ENCODE results near the gene SPOCK1.

Gene SPOCK1

GRCh38 chr5:137040641-137041340 lies 458.3 kb downstream of the SPOCK1 start:
- in situ Hi-C loops (cut with HindIII; ENCODE audit: low sequenced_read_pairs) = no loop called here

DNA sequence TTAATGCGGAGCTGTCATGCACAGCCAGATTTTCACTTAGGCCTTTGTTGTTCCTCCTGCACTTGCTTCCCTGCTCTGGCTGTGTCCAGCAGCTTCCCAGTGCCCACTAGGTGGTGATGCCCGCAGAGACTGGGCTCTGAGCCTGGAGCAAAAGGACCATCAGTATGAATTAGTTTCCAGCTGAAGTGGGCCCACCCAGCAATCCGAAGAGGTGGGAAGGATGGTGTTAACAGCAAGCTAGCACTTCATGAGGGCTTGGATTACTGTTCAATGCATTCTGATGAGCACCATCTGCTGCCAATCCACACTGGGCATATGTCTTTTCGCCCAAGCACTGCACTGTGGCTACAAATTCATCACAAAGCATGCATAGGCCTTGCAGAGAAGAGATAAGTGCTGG lies 459.1 kb downstream of the SPOCK1 start:
- in situ Hi-C loops (cut with HindIII; ENCODE audit: low sequenced_read_pairs) = no loop called here

DNA sequence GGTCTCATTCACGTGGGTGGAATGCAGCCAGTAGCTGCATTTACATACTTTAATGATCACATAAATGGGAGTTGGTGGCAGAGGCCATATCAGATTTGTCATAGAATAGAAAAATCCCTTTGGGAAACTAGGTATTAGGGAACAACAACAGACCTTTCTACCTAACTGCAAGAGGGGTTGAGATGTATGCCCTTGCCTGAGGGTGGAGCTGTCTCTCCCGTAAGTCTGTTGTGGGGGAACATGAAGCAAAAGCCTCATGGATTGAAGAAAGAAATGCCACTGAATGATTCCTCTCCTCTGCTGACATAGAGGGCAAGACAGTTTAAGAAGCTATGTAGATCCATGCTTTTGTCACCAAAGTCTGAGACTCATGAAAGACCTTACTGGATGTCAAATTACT lies 461.3 kb downstream of the SPOCK1 start:
- in situ Hi-C loops (cut with HindIII; ENCODE audit: low sequenced_read_pairs) = no loop called here

DNA sequence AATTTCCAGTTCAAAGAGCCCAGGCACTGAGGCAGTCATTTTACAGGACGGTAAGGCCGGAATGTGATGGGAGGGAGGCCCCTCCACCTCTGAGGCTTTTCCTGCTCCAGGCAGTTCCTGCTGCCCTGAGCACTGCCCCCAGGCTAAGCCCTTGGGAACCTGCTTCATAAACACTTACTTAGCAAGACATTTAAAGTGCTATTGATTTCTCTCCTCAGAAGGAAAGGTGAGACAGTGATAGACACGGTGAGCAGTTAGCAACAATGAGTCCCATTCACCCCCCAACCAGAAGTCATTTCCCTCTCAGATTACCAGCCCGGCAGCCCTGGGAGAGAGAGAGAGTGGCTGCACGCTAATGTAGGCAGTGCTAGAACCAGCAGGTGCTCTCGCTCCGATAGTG lies 462.5 kb downstream of the SPOCK1 start:
- in situ Hi-C loops (cut with HindIII; ENCODE audit: low sequenced_read_pairs) = no loop called here

- in situ Hi-C loops (cut with HindIII; ENCODE audit: low sequenced_read_pairs) = no loop called here
These were observed 463.6 kb downstream of the SPOCK1 start for GRCh38 chr5:137035480-137035878.

DNA sequence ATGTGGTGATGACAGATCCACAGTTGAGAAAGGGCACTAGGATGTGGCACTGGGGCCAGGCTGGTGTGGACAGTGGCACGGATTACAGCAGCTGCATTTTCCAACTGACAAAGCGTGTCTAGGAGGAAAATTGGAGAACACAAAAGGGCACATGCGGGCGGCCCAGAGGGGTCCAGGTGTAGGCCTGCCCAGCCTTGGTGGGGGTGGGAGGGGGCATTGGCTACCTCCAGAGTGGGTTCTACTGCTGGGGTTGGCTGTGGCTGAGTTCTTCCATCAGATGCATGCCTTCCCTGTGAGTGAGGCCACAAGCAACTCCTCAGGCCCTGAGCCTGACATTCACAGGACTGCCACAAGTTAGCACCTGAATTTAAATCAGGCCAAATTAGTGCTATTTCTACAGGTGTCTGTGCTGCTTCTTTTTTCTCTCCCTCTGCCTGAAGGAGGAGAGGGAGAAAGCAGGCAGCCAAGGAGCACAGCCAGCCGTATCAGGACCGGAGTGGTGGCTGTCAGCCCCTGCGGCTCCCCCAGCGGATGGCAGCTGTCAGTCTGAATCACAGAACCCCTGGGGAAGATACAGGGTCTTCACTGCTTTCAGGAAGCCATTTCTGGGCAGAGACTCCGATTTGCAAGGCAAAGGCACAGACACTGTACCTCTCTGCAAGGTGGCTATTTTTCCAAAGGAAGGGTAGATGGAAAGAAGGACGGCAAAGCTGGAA lies 464.2 kb downstream of the SPOCK1 start:
- in situ Hi-C loops (cut with HindIII; ENCODE audit: low sequenced_read_pairs) = no loop called here

GRCh38 chr5:137034213-137034612 lies 464.9 kb downstream of the SPOCK1 start:
- in situ Hi-C loops (cut with HindIII; ENCODE audit: low sequenced_read_pairs) = no loop called here

- in situ Hi-C loops (cut with HindIII; ENCODE audit: low sequenced_read_pairs) = no loop called here
These were observed 466.2 kb downstream of the SPOCK1 start for GRCh38 chr5:137032929-137033328.

- in situ Hi-C loops (cut with HindIII; ENCODE audit: low sequenced_read_pairs) = no loop called here
These were observed 471.4 kb downstream of the SPOCK1 start for GRCh38 chr5:137027758-137028157.

DNA sequence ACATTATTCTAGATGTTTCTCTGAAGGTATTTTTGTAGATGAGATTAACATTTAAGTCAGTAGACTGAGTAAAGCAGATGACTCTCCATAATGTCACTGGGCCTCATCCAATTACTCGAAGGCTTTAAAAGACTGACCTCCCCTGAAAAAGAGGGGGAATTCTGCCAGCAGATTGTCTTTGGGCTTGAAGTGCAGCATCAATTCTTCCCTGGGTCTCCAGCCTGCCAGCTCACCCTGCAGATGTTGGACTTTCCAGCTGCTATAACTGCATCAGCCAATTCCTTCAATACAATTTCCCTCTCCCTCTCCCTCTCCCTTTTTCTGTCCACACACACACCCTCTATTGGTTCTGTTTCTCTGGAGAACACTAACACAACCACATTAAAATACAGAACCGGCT lies 472.8 kb downstream of the SPOCK1 start:
- in situ Hi-C loops (cut with HindIII; ENCODE audit: low sequenced_read_pairs) = no loop called here

GRCh38 chr5:137024044-137024443 lies 475.1 kb downstream of the SPOCK1 start:
- in situ Hi-C loops (cut with HindIII; ENCODE audit: low sequenced_read_pairs) = no loop called here

DNA sequence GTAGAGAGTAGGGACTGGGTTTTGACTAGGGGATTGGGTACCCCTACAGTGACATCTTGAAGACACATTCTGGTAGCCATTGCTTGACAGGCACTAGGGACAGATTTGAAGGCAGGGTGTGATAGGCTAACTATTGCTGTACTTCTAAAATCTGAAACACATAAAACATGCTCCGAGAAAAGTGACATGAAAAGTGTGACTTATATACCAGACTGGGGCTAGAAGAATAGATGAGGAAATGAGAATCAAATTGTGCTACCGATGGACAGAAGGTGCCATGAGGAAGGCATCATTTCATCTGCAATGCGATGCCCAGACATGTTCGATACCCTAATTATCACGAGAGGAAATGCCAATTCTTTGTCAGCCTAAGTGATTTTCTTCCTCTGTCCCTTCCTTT lies 475.8 kb downstream of the SPOCK1 start:
- in situ Hi-C loops (cut with HindIII; ENCODE audit: low sequenced_read_pairs) = no loop called here

DNA sequence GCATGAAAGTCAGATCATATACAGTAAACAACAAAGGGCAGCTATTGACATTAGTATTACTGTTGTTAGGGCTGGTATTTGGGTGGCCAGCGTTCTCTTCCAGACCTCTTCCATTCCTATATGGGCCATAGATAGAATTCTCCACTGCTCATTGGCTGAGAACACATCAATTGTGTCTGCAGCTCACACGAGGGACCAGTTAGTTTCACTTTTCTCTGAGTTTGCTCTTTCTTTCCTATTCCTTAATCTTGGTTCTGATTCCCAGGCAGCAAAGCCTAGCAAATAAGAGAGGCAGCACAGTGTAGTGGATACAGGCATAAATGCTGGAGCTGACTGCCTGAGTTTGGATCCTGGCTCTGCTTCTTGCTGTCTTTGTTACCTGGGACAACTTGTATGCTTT lies 476.4 kb downstream of the SPOCK1 start:
- in situ Hi-C loops (cut with HindIII; ENCODE audit: low sequenced_read_pairs) = no loop called here

GRCh38 chr5:137022043-137022442 lies 477.1 kb downstream of the SPOCK1 start:
- in situ Hi-C loops (cut with HindIII; ENCODE audit: low sequenced_read_pairs) = no loop called here

DNA sequence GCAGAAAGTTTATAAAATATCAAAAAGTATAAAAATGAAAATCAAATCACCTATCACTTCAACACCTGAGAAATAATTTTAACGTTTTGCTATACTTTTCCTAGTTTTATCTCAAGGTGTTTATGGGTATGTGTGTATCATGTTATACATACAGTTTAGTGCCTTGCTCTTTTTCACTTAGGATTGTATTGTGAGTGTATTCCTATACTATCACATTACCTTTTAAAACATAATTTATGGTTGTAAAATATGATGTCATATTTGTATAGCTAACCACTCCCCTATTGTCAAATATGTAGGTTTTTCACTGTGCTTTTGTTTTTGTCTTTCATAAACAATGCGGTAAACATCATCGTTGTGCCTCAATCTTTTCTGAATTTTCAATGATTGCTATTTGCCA lies 479.9 kb downstream of the SPOCK1 start:
- in situ Hi-C loops (cut with HindIII; ENCODE audit: low sequenced_read_pairs) = no loop called here

- in situ Hi-C loops (cut with HindIII; ENCODE audit: low sequenced_read_pairs) = no loop called here
These were observed 482.3 kb downstream of the SPOCK1 start for GRCh38 chr5:137016783-137017324.

DNA sequence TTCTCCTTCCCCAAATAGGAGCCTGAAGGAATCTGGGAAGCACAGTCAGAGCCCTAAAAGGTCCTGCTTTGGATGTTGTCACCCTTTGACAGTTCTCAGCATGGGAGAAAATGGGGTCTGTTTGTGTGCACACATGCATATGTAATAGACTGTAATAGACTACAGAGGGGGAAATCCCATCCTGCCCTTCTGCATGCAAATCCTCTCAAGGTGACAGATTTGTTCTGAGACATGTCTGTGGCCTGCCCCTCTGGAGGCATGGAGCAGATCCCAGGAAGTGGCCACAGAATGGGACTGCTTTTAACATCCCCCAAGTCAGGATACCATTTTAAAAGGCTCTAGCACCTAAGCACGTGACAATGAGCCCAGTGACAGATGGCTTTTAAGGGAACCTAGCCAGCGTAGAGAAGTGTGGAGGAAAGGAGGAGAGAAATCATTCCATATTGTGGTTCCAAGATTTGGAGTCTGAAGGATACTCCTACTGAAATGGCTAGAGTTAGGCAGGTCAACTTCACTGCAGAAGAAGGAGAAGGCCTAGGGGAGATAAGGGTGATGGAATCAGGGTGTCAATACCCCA lies 483.5 kb downstream of the SPOCK1 start:
- in situ Hi-C loops (cut with HindIII; ENCODE audit: low sequenced_read_pairs) = no loop called here

- in situ Hi-C loops (cut with HindIII; ENCODE audit: low sequenced_read_pairs) = no loop called here
These were observed 484.4 kb downstream of the SPOCK1 start for GRCh38 chr5:137014731-137015130.

GRCh38 chr5:137010226-137010625 lies 488.9 kb downstream of the SPOCK1 start:
- in situ Hi-C loops (cut with HindIII; ENCODE audit: low sequenced_read_pairs) = no loop called here

GRCh38 chr5:137004279-137004678 lies 494.8 kb downstream of the SPOCK1 start:
- in situ Hi-C loops (cut with HindIII; ENCODE audit: low sequenced_read_pairs) = no loop called here

DNA sequence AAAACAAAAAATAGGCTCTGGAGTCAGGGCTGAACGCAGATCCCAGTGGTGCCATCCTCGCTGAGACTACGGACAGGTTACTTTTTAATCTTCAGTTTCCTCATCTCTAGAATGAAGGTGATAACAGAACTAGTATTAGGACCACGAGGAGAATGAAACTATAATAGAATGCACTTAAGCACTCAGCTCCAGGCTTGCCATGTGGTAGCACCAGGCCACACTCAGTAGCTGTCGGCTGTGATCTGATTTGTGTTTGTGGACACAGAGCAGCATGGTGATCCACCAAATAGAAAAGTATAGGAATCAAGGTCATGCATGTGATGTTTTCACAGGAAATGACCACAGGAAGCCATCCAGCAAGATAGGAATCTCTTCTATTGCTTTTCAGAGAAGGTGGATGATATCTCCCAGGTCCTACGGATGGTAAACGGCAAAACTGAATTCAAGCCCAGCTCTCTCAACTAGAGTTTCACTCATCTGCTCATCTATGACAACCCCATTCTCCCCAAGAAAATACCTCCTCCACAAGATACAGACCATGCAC lies 498.0 kb downstream of the SPOCK1 start:
- in situ Hi-C loops (cut with HindIII; ENCODE audit: low sequenced_read_pairs) = no loop called here

- in situ Hi-C loops (cut with HindIII; ENCODE audit: low sequenced_read_pairs) = no loop called here
These were observed 499.3 kb downstream of the SPOCK1 start for GRCh38 chr5:136999787-137000186.
